Type B pancreatic cell (in vitro differentiated cells): Measurements from ENCODE around the gene SLC4A1AP. TPM values are rescaled to one million over a fixed set of nuclear protein-coding genes. Genes with fewer than 3 reads are reported as not detected.
A peak's percentile ranks its signal among the peaks of the same experiment; 100 is the strongest.
"Not testable (repeated sequence)": the region's sequence is repeated elsewhere in the genome, so short reads cannot be mapped to it uniquely, and the experiment has no call there.

ENCODE experiments used
- DNase-seq: peaks from one replicate; pipeline ENCODE4 v3.0.0; 2021; ENCODE audit warnings: mixed read lengths; ENCODE audit not compliant: unreplicated experiment; ENCODE audit errors: extremely low spot score
- H3K27ac Mint-ChIP-seq: 2 replicates; pipeline ENCODE4 v1.8.0; 2021; ENCODE audit warnings: mild to moderate bottlenecking, mixed read lengths
- H3K27me3 Mint-ChIP-seq: 2 replicates; pipeline ENCODE4 v1.8.0; 2021; ENCODE audit warnings: mixed read lengths
- H3K36me3 Mint-ChIP-seq: 2 replicates; pipeline ENCODE4 v1.8.0; 2021; ENCODE audit warnings: mixed read lengths
- H3K4me1 Mint-ChIP-seq: one replicate; pipeline ENCODE4 v1.8.0; 2021; ENCODE audit warnings: mixed read lengths; ENCODE audit not compliant: unreplicated experiment
- H3K4me3 Mint-ChIP-seq: 2 replicates; pipeline ENCODE4 v1.8.0; 2021; ENCODE audit warnings: mild to moderate bottlenecking, mixed read lengths
- H3K9me3 Mint-ChIP-seq: 2 replicates; pipeline ENCODE4 v1.8.0; 2021; ENCODE audit warnings: mixed read lengths
- CTCF ChIP-seq: fragments of 200-600 bp; sonication (generic); conservative IDR thresholded peaks from 2 replicates; pipeline ENCODE4 v1.5.0; 2021; ENCODE audit warnings: antibody characterized with exemption, mild to moderate bottlenecking
- total RNA-seq: library from RNA; stranded (reverse); gene quantifications from 2 replicates; pipeline ENCODE4 v1.2.1, GENCODE V29; 2021; ENCODE audit warnings: low replicate concordance

The SLC4A1AP gene
- total RNA-seq, 1 donor from 2014 or later = 20.7 TPM

DNA sequence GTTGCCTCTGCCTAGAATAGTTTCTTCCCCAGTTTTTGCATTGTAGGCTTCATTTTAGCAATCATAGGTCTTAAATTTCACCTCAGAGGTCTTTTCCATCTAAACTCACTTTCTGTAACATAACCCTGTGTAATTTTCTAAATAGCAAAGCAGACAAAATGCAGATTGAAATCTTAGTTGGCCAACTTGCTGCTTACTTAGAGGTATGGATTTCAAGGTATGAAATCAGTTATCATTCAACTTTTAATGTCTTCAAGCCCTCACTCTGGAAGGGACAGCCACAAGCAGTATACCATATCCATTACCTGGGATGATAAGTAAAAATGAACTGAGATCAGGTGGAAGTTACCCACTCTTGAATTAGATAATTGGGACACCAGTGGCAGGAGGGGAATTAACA, 38.7 kb upstream of the SLC4A1AP start:
- Mint-ChIP-seq H3K4me3 (no peak overlapping the region), H3K9me3 (no peaks in the 10 kb centered on the region)

DNA sequence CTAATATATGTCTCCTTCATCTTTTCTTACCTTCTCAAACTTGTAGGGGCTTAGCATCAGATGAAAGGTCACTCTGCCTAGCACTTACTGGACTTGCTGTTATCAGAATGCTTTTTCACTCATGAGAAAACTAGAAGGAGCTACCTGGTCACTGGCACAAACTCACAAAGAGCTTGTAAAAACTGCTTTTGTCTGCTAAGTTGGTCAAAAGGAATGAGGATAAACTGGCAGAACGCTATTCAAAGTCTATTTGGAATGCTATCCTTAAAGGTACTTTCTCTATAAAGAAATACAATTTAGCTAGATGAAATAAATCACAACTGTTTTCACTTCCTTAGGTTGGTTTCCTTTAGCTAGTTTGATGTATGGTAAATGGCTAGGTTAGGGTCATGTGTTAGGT, 37.4 kb upstream of the SLC4A1AP start:
- H3K9me3 Mint-ChIP-seq, H3K36me3 Mint-ChIP-seq, H3K27ac Mint-ChIP-seq, H3K27me3 Mint-ChIP-seq, DNase-seq: not testable (repeated sequence)
- Mint-ChIP-seq H3K4me3 (peak overlapping the region; percentile 78), H3K4me1 (peaks cover 12% of the 10 kb centered on the region)

More for the DNA sequence above, 38.7 kb upstream of the SLC4A1AP start:
- Mint-ChIP-seq H3K27ac (no peak overlapping the region), H3K4me1 (peaks cover 12% of the 10 kb centered on the region), H3K27me3 (no peaks in the 10 kb centered on the region), H3K36me3 (peaks cover 13% of the 10 kb centered on the region)
- TF ChIP-seq CTCF = no peak
- no peak for DNase-seq

DNA sequence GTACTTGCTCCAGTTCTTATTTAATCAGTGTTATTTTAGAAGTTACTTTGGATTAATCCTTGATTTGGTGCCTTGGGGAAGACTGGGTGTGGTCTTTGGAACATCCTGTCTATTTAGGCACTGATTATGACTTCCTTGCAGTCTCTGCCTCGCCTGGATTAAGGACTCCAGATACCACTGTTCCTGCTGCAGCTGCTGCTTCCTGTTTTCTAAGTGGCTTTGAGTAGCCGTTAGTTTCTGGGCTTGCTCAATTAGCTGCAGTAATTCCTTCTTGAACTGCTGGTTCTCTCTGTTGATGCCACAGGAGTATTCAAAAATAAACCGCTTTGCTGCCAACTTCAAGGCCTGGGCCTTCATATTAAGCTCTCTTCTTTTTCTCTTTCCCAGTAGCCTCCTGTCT, 36.8 kb upstream of the SLC4A1AP start:
- H3K9me3 Mint-ChIP-seq, DNase-seq, H3K27me3 Mint-ChIP-seq, H3K27ac Mint-ChIP-seq: not testable (repeated sequence)
- Mint-ChIP-seq H3K4me1 (peaks cover 12% of the 10 kb centered on the region), H3K4me3 (peak overlapping the region; percentile 16), H3K36me3 (peaks cover 15% of the 10 kb centered on the region)

DNA sequence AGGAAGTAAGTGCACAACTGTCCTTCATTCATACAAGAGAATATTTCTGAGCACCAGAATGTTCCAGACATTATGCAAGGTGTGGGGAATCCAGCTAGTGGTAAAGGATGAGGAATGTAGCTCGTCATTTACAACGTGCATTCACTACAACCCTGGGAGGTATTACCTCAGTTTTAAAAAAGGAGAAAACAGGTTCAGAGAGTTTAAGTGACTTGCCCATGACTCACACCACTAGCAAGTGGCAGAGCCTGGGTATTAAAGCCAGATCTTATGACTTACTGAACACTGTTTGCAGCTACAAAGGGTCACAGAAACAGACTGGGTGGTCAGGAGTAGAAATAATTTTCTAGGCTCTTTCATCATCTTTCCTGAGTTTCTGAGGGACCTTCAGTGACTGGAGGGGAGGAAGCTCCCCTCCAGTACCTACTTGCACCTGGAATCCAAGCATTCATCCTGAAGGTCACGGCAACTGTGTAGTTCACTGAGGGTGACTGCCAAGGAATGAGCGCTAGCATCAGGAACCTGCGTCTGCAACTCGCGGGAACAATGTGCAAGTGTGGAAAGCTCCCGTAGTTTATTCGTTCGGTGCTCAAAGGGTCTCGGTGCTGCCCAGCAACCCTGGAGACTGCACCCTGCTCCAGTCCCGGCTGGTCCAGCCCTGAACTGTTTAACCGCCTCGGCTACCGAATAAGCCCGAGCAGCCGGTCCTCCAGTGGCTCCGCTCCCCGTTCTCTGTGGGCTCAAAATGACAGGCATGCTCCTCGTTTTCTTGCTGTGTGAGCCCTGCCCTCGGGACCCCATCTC, 35.5 kb upstream of the SLC4A1AP start:
- no peaks in the 10 kb centered on the region for H3K27me3 Mint-ChIP-seq
- no peak for TF ChIP-seq CTCF
- no peaks in the 10 kb centered on the region for H3K9me3 Mint-ChIP-seq
- H3K4me1 Mint-ChIP-seq = peaks cover 12% of the 10 kb centered on the region
- peaks cover 15% of the 10 kb centered on the region for H3K36me3 Mint-ChIP-seq
- no peak overlapping the region for H3K27ac Mint-ChIP-seq
- DNase-seq = no peak
- H3K4me3 Mint-ChIP-seq = no peak overlapping the region

DNA sequence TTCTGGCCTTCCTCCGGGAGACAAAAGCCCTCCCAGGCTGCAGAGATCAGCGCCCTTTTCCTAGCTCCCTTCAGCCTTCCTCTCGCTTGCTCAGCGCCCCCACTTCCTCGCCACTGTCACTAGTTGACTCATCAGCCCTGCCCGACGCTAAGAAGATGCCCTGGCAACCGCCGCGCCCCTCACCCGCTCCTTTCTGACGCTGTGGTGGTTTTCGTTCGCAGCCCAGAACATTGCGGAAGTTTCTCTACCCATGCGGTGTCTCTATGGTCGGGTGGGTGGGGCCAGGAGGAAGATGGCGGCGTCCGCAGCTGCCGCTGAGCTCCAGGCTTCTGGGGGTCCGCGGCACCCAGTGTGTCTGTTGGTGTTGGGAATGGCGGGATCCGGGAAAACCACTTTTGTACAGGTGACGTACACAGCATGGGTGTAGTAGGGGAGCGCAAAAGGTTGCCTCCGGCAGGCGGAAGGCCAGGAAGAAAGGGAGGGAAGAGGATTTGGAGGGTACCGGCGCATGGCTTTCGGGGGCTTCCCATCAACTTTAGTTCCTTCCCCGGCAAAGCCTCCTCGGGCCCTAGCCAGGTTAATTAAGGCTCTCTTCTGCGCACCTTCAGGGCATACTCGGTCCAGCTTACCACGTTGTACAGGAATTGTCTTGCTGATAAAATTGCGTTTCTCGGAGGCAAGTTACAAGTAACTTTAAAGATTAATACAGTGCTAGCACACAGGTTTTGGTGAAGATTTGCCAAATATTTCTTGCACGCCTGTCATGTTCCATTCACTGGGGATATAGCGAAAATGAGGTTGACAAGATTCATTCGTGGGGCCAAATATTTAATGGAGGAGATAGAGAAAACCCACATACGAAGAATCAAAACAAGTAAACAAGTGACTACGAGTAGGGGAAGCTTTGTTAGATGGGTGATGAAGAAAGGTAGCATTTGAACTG, 34.7 kb upstream of the SLC4A1AP start, which contains the start of the genes CCDC121 and GPN1:
Gene CCDC121 (minus strand): TSS at position 246 of the 943 bp plus-strand sequence. CDS start 1,213 bp downstream, outside the sequence.
Gene GPN1 (plus strand): TSS at position 284 of the 943 bp plus-strand sequence. CDS start 9 bp downstream, at position 293.
- no peaks in the 10 kb centered on the region for H3K27me3 Mint-ChIP-seq
- no peak for TF ChIP-seq CTCF
- H3K9me3 Mint-ChIP-seq = no peaks in the 10 kb centered on the region
- no peak within 1 kb of the TSS for H3K27ac Mint-ChIP-seq
- peaks cover 12% of the 10 kb centered on the region for H3K4me1 Mint-ChIP-seq
- H3K36me3 Mint-ChIP-seq = peaks cover 19% of the 10 kb centered on the region
- DNase-seq = peak; percentile 83
- H3K4me3 Mint-ChIP-seq = no peak within 1 kb of the TSS

DNA sequence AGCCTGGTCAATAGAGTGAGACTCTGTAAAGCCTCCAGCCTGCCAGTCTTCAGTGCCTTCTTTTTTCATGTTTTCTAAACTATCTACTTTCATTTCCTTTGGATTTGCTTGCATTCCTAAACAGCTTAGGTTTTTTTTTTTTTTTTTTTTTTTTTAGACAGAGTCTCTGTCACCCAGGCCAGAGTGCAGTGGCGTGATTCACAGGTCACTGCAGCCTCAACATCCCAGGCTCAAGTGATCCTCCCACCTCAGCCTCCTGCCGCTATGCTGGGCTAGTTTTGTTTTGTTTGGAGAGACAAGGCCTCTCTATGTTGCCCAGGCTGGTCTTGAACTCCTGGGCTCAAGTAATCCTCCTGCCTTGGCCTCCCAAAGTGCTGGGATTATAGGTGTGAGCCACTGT, 33.4 kb upstream of the SLC4A1AP start:
- Mint-ChIP-seq H3K36me3 (peaks cover 24% of the 10 kb centered on the region), H3K4me1 (peaks cover 12% of the 10 kb centered on the region)
- not testable (repeated sequence) for H3K27ac Mint-ChIP-seq, H3K9me3 Mint-ChIP-seq, H3K27me3 Mint-ChIP-seq, DNase-seq, H3K4me3 Mint-ChIP-seq

DNA sequence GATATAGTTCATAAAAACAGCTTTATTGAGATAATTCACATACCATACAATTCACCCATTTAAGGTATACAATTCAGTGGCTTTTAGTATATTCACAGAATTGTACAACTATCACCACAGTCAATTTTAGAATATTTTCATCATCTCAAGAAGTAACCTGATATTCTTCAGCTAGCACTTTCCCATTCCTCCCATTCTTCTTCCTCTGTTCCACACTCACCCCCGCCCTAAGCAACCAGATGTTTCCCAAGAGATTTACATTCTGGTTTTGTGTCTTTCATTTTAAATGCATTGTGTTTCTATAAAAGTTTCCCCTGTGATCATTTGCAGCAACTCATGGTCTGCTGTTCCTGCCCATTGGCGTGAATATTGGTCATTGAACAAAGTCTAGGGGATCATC, 29.4 kb upstream of the SLC4A1AP start:
- Mint-ChIP-seq H3K27me3 (no peaks in the 10 kb centered on the region), H3K9me3 (no peaks in the 10 kb centered on the region), H3K4me3 (no peak overlapping the region), H3K27ac (no peak overlapping the region), H3K36me3 (peaks cover 34% of the 10 kb centered on the region), H3K4me1 (no peaks in the 10 kb centered on the region)
- DNase-seq = no peak
- TF ChIP-seq CTCF = no peak
